ENCODE data around the gene ARHGEF19. TPM values are rescaled to one million over a fixed set of nuclear protein-coding genes. Genes with fewer than 3 reads are reported as not detected.

Gene ARHGEF19
- total and polyA plus RNA-seq, 2 of the 13 experiments (the other 11 are each of a cell fraction or from before 2014, with no cell fraction given), result 1.7 to 1.8 TPM

DNA sequence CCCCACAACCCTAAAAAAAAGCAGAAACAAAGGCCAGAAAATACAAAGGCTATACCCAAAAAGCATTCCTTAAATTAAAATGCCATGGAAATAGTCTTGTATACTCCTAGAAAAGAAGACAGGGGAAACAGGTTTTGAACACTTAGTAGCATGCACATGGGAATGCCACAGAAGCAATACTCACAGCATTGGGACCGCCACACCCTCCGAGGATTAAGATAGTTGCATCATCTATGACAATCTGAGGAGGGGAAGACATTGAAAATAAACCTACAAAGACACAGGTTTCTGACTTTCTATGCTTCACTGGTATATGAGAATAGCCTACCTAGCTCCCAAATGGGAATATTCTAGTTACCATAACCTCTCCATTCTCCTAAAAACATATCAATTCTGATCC is 40.5 kb upstream of the ARHGEF19 start:
- Histone ChIP-seq H3K4me1 (ENCODE audit: insufficient read depth, low read length) (peaks cover 6% of the 10 kb centered on the region; the same call in 1 of the 2 replicates), H3K79me2 (ENCODE audit: insufficient read depth, low read length) (no peaks in the 10 kb centered on the region), H3K27ac (ENCODE audit: extremely low read length, insufficient read depth, low read length) (no peak overlapping the region), H3K9me3 (ENCODE audit: low read length) (no peaks in the 10 kb centered on the region), H3K4me3 (replicated peaks in 1 of 3; ENCODE audit: insufficient read depth in 1 of 3, low read depth in 2 of 3, low read length in 3 of 3) (no peak overlapping the region), H3K4me2 (ENCODE audit: low read depth, low read length) (no peak overlapping the region), H4K20me1 (ENCODE audit: insufficient read depth, low read length) (no peaks in the 10 kb centered on the region), H3K27me3 (ENCODE audit: control insufficient read depth in 1 of 2, insufficient read depth in 2 of 2, low read length in 2 of 2) (no peaks in the 10 kb centered on the region), H2AFZ (ENCODE audit: low read length) (no peak overlapping the region), H3K36me3 (replicated peaks in 1 of 2; ENCODE audit: control insufficient read depth in 1 of 2, insufficient read depth in 2 of 2, low read length in 2 of 2) (peaks cover 12 to 71% of the 10 kb centered on the region in 2 experiments), H3K9ac (ENCODE audit: insufficient read depth, low read depth, low read length) (no peak overlapping the region)
- no TSS peak for BruUV-seq (replicated peaks)
- no peak for ATAC-seq
- CTCF ChIA-PET (ENCODE audit: low intra/inter-chr PET ratio, low total read pairs), result no interaction called here
- FAIRE-seq, result no peak
- DNase-seq (ENCODE audit: low spot score), result no peak
- POLR2A ChIA-PET, result no interaction called here
- 97% methylated on average over 2 of the region's 2 CpGs for WGBS (ENCODE audit: low lambda C conversion rate)
- in situ Hi-C loops (cut with HindIII; ENCODE audit: extremely low pct_ligation_motif_present, low pct_unique_long_range_greater_than_20kb) (no loop called here), intact Hi-C loops (cut with micrococcal nuclease; ENCODE audit: unreplicated experiment) (no loop called here)
- TF ChIP-seq, protein P1, sequence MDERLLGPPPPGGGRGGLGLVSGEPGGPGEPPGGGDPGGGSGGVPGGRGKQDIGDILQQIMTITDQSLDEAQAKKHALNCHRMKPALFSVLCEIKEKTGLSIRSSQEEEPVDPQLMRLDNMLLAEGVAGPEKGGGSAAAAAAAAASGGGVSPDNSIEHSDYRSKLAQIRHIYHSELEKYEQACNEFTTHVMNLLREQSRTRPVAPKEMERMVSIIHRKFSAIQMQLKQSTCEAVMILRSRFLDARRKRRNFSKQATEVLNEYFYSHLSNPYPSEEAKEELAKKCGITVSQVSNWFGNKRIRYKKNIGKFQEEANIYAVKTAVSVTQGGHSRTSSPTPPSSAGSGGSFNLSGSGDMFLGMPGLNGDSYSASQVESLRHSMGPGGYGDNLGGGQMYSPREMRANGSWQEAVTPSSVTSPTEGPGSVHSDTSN (CRISPR knock-in tag; IDR thresholded peaks at IDR 0.05), result no peak
- no peak for TF ChIP-seq SMARCE1 (IDR thresholded peaks at IDR 0.05; ENCODE audit: borderline replicate concordance)
- no peak for TF ChIP-seq ZNF704 (CRISPR knock-in tag; IDR thresholded peaks at IDR 0.05; ENCODE audit: borderline replicate concordance)
- no peak for TF ChIP-seq IKZF4 (CRISPR knock-in tag; IDR thresholded peaks at IDR 0.05; ENCODE audit: borderline replicate concordance, low read depth, not compliant biosample characterization)
- no peak for TF ChIP-seq ZNF235 (CRISPR knock-in tag; IDR thresholded peaks at IDR 0.05; ENCODE audit: borderline replicate concordance)
- no peak for TF ChIP-seq SALL2 (CRISPR knock-in tag; IDR thresholded peaks at IDR 0.05)

GRCh38 chr1:16251381-16251780 is 38.9 kb upstream of the ARHGEF19 start:
- no peak overlapping the region for H3K4me2 ChIP-seq (ENCODE audit: low read depth, low read length)
- no peaks in the 10 kb centered on the region for H3K27me3 ChIP-seq (ENCODE audit: control insufficient read depth in 1 of 2, insufficient read depth in 2 of 2, low read length in 2 of 2)
- ChIA-PET POLR2A (no interaction called here), CTCF (ENCODE audit: low intra/inter-chr PET ratio, low total read pairs) (no interaction called here)
- no peak overlapping the region for H2AFZ ChIP-seq (ENCODE audit: low read length)
- ATAC-seq, result no peak
- no peak overlapping the region for H3K27ac ChIP-seq (ENCODE audit: extremely low read length, insufficient read depth, low read length)
- FAIRE-seq, result no peak
- DNase-seq (ENCODE audit: low spot score), result no peak
- no peak overlapping the region for H3K4me3 ChIP-seq (replicated peaks in 1 of 3; ENCODE audit: insufficient read depth in 1 of 3, low read depth in 2 of 3, low read length in 3 of 3)
- no peaks in the 10 kb centered on the region for H3K79me2 ChIP-seq (ENCODE audit: insufficient read depth, low read length)
- no TSS peak for BruUV-seq (replicated peaks)
- H4K20me1 ChIP-seq (ENCODE audit: insufficient read depth, low read length), result no peaks in the 10 kb centered on the region
- H3K4me1 ChIP-seq (ENCODE audit: insufficient read depth, low read length), result peaks cover 6% of the 10 kb centered on the region; the same call in 1 of the 2 replicates
- in situ Hi-C loops (cut with HindIII; ENCODE audit: extremely low pct_ligation_motif_present, low pct_unique_long_range_greater_than_20kb) (no loop called here), intact Hi-C loops (cut with micrococcal nuclease; ENCODE audit: unreplicated experiment) (no loop called here)
- H3K36me3 ChIP-seq (replicated peaks in 1 of 2; ENCODE audit: control insufficient read depth in 1 of 2, insufficient read depth in 2 of 2, low read length in 2 of 2), result peaks cover 14 to 70% of the 10 kb centered on the region in 2 experiments
- WGBS (ENCODE audit: low lambda C conversion rate), result 93% methylated on average over 9 of the region's 10 CpGs
- no peaks in the 10 kb centered on the region for H3K9me3 ChIP-seq (ENCODE audit: low read length)
- H3K9ac ChIP-seq (ENCODE audit: insufficient read depth, low read depth, low read length), result no peak overlapping the region
- TF ChIP-seq, protein P2, sequence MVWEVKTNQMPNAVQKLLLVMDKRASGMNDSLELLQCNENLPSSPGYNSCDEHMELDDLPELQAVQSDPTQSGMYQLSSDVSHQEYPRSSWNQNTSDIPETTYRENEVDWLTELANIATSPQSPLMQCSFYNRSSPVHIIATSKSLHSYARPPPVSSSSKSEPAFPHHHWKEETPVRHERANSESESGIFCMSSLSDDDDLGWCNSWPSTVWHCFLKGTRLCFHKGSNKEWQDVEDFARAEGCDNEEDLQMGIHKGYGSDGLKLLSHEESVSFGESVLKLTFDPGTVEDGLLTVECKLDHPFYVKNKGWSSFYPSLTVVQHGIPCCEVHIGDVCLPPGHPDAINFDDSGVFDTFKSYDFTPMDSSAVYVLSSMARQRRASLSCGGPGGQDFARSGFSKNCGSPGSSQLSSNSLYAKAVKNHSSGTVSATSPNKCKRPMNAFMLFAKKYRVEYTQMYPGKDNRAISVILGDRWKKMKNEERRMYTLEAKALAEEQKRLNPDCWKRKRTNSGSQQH (CRISPR knock-in tag; IDR thresholded peaks at IDR 0.05; ENCODE audit: low read depth), result no peak
- TF ChIP-seq, protein P3, sequence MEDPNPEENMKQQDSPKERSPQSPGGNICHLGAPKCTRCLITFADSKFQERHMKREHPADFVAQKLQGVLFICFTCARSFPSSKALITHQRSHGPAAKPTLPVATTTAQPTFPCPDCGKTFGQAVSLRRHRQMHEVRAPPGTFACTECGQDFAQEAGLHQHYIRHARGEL (CRISPR knock-in tag; IDR thresholded peaks at IDR 0.05), result no peak
- TF ChIP-seq KLF12 (CRISPR knock-in tag; IDR thresholded peaks at IDR 0.05; ENCODE audit: borderline replicate concordance), result no peak
- no peak for TF ChIP-seq ZKSCAN5 (CRISPR knock-in tag; IDR thresholded peaks at IDR 0.05)
- no peak for TF ChIP-seq ZFP37 (CRISPR knock-in tag; IDR thresholded peaks at IDR 0.05; ENCODE audit: borderline replicate concordance)
- TF ChIP-seq, protein P4, sequence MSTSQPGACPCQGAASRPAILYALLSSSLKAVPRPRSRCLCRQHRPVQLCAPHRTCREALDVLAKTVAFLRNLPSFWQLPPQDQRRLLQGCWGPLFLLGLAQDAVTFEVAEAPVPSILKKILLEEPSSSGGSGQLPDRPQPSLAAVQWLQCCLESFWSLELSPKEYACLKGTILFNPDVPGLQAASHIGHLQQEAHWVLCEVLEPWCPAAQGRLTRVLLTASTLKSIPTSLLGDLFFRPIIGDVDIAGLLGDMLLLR (CRISPR knock-in tag; IDR thresholded peaks at IDR 0.05), result no peak
- no peak for TF ChIP-seq SP2 (CRISPR knock-in tag; IDR thresholded peaks at IDR 0.05)

Data from HepG2 (cell line).